Ovary (tissue), 3 donors: ENCODE measurements around the gene BANP.

Experiments used
- EP300 ChIP-seq: sonication (generic); formaldehyde crosslinking; IDR thresholded peaks from one replicate; pipeline ENCODE4 v1.6.1; 2017; ENCODE audit warnings: antibody characterized with exemption
- POLR2A ChIP-seq: fragments of 450-650 bp; IDR thresholded peaks from one replicate; pipeline ENCODE4 v1.6.1; 2017; ENCODE audit warnings: antibody characterized with exemption, mild to moderate bottlenecking, moderate library complexity
- TF ChIP-seq, protein P1 (sequence below), 3 donors: fragments of 450-650 bp in 2 of 3; fragments of 200-600 bp in 1 of 3; IDR thresholded peaks; one replicate each; pipeline versions ENCODE4 v1.5.1 to v1.8.0; 2016 to 2022; ENCODE audit warnings: antibody characterized with exemption in 3 of 3, mild to moderate bottlenecking in 1 of 3
- donor health status: DM: no; HTN: no; CAD: no.

DNA sequence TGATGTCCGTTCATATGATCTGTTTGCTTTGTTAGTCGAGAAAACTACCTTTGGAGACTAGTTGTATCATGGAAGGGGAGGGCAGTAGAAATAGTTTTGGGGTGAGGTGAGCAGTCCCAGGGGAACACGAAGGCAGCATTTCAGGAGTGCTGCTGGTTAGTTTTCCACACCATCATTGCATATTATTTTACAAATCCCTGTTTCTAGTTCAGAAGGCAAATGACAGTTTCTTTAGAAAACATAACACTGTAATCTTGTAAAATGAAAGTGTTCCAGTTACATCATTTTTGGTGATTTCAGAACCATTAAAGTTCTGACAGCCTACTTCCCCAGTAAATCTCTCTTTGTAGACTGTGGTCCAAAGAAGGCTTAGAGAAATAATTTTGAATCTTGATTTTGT, 25.4 kb downstream of the BANP start:
- TF ChIP-seq, protein P1, sequence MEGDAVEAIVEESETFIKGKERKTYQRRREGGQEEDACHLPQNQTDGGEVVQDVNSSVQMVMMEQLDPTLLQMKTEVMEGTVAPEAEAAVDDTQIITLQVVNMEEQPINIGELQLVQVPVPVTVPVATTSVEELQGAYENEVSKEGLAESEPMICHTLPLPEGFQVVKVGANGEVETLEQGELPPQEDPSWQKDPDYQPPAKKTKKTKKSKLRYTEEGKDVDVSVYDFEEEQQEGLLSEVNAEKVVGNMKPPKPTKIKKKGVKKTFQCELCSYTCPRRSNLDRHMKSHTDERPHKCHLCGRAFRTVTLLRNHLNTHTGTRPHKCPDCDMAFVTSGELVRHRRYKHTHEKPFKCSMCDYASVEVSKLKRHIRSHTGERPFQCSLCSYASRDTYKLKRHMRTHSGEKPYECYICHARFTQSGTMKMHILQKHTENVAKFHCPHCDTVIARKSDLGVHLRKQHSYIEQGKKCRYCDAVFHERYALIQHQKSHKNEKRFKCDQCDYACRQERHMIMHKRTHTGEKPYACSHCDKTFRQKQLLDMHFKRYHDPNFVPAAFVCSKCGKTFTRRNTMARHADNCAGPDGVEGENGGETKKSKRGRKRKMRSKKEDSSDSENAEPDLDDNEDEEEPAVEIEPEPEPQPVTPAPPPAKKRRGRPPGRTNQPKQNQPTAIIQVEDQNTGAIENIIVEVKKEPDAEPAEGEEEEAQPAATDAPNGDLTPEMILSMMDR (IDR thresholded peaks at IDR 0.05), result no peak
- TF ChIP-seq POLR2A (no peak), EP300 (no peak)
